K562 (cell line): Measurements from ENCODE around the gene CPTP.

ENCODE experiments used
- CBFB ChIP-seq: sonication (generic); formaldehyde crosslinking; IDR thresholded peaks from 2 replicates; pipeline ENCODE4 v1.4.0; 2020; ENCODE audit warnings: mild to moderate bottlenecking, missing genetic modification reagents
- CTCF ChIP-seq, 3 experiments: IDR thresholded peaks in 2 of 3; conservative IDR thresholded peaks in 1 of 3; 2 replicates each; pipeline ENCODE4 v1.5.1; 2011 to 2012; ENCODE audit warnings: low read length in 3 of 3, mild to moderate bottlenecking in 3 of 3, control low read depth in 2 of 3, improper control_type of control experiment in 1 of 3, inconsistent platforms in 1 of 3, low read depth in 1 of 3, mixed read lengths in 1 of 3, moderate library complexity in 1 of 3; ENCODE audit not compliant: insufficient read depth in 2 of 3
- MEIS2 ChIP-seq: fragments of 450-650 bp; IDR thresholded peaks from 2 replicates; pipeline ENCODE4 v1.6.1; 2014; ENCODE audit warnings: mild to moderate bottlenecking; ENCODE audit not compliant: partially characterized antibody
- POLR2A ChIP-seq: fragments of 450-650 bp; conservative IDR thresholded peaks from 2 replicates; pipeline ENCODE4 v1.6.1; 2016
- SMC3 ChIP-seq: conservative IDR thresholded peaks from 2 replicates; pipeline ENCODE4 v1.6.1; 2011; ENCODE audit warnings: low read depth, low read length, improper control_type of control experiment; ENCODE audit not compliant: insufficient read depth
- TBP ChIP-seq: optimal IDR thresholded peaks from 2 replicates; pipeline ENCODE3; 2011; ENCODE audit warnings: low read depth, low read length, improper control_type of control experiment
- ZNF253 ChIP-seq: fragments of 250-450 bp; sonication (Bioruptor Pico); conservative IDR thresholded peaks from 2 replicates; pipeline ENCODE4 v1.6.1; 2021; ENCODE audit warnings: mild to moderate bottlenecking
- TF ChIP-seq, protein P1 (sequence below): sonication (generic); formaldehyde crosslinking; IDR thresholded peaks from 2 replicates; pipeline ENCODE4 v1.9.0; 2022; ENCODE audit warnings: mild to moderate bottlenecking, missing genetic modification reagents
- TF ChIP-seq, protein P2 (sequence below), 2 experiments: fragments of 200-800 bp in 1 of 2; sonication (Bioruptor generic) in 1 of 2; sonication (generic) in 1 of 2; formaldehyde crosslinking in 1 of 2; IDR thresholded peaks in 1 of 2; conservative IDR thresholded peaks in 1 of 2; 2 replicates each; pipeline versions ENCODE4 v1.5.0 to v1.6.1; 2016 to 2020; ENCODE audit warnings: missing compliant biosample characterization in 1 of 2, missing genetic modification characterization in 1 of 2, missing genetic modification reagents in 1 of 2

DNA sequence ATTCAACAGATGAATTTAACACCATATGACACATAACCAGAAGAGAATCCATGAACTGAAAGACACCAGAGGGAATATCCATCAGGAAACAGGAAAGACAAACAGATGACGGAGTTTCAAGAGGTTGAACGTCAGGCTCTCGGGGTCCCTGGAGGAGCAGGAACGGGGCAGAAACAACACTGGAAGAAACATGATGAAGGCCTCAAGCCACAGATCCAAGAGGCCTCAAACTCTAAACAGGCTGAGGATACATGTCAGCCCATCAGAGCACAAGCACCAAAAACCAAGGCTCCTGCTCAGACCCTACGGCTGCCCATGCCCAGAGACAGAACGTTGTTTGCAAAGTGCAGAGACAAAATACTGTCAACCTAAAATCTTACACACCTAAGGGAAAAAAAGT lies 7.2 kb upstream of the CPTP start:
- TF ChIP-seq MEIS2, result no peak
- TF ChIP-seq, protein P1, sequence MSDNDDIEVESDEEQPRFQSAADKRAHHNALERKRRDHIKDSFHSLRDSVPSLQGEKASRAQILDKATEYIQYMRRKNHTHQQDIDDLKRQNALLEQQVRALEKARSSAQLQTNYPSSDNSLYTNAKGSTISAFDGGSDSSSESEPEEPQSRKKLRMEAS, result no peak
- TF ChIP-seq CTCF (IDR thresholded peaks at IDR 0.05 in 2 of 3, conservative IDR thresholded peaks at IDR 0.05 in 1 of 3; ENCODE audit: insufficient read depth in 2 of 3, low read depth in 1 of 3, low read length in 3 of 3), result no peak
- TF ChIP-seq, protein P2, sequence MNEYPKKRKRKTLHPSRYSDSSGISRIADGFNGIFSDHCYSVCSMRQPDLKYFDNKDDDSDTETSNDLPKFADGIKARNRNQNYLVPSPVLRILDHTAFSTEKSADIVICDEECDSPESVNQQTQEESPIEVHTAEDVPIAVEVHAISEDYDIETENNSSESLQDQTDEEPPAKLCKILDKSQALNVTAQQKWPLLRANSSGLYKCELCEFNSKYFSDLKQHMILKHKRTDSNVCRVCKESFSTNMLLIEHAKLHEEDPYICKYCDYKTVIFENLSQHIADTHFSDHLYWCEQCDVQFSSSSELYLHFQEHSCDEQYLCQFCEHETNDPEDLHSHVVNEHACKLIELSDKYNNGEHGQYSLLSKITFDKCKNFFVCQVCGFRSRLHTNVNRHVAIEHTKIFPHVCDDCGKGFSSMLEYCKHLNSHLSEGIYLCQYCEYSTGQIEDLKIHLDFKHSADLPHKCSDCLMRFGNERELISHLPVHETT (CRISPR knock-in tag; conservative IDR thresholded peaks at IDR 0.05 in 1 of 2, IDR thresholded peaks at IDR 0.05 in 1 of 2), result no peak
- no peak for TF ChIP-seq ZNF253 (CRISPR knock-in tag)
- TF ChIP-seq SMC3, result no peak
- no peak for TF ChIP-seq CBFB (CRISPR knock-in tag)
- no peak for TF ChIP-seq TBP
- TF ChIP-seq POLR2A, result peak; percentile 28; the same call in 1 of the 2 replicates
